Activated CD4-positive, alpha-beta T cell treated with anti-CD3 and anti-CD28 coated beads, Interleukin-2, amount 10 ng/mL, durations not matched to agents 7 days and 5 days (primary cell): ENCODE measurements around the gene MYO15B. TPM values are rescaled to one million over a fixed set of nuclear protein-coding genes. Genes with fewer than 3 reads are reported as not detected.

Source experiments
- CTCF ChIA-PET: fragments of 350-600 bp; sonication (Branson Sonifier 250); formaldehyde crosslinking; loops from one replicate; lab custom pipeline; 2021; ENCODE audit warnings: antibody characterized with exemption; lab: Charles Lee
- POLR2A ChIA-PET: fragments of 350-600 bp; sonication (Branson Sonifier 250); formaldehyde crosslinking; loops from one replicate; lab custom pipeline; 2021; ENCODE audit warnings: antibody characterized with exemption; lab: Charles Lee
- DNase-seq: peaks from one replicate; pipeline ENCODE4 v3.0.0-alpha.2; 2020
- H3K27ac Mint-ChIP-seq: one replicate; pipeline ENCODE4 v1.8.0; 2021; ENCODE audit warnings: mild to moderate bottlenecking, moderate library complexity, mixed read lengths
- H3K27me3 Mint-ChIP-seq: one replicate; pipeline ENCODE4 v1.8.0; 2021; ENCODE audit warnings: mixed read lengths
- H3K36me3 Mint-ChIP-seq: one replicate; pipeline ENCODE4 v1.8.0; 2021; ENCODE audit warnings: low read depth, mixed read lengths
- H3K4me1 Mint-ChIP-seq: one replicate; pipeline ENCODE4 v1.8.0; 2021; ENCODE audit warnings: mixed read lengths
- H3K4me3 Mint-ChIP-seq: one replicate; pipeline ENCODE4 v1.8.0; 2021; ENCODE audit warnings: mild to moderate bottlenecking, moderate library complexity, mixed read lengths
- H3K9me3 Mint-ChIP-seq: one replicate; pipeline ENCODE4 v1.8.0; 2021; ENCODE audit warnings: mixed read lengths
- total RNA-seq, 2 experiments: library from RNA; stranded (reverse); gene quantifications; one replicate each; pipeline ENCODE4 v1.2.3, GENCODE V29; 2021

MYO15B gene
- total RNA-seq, 2 experiments from 2014 or later, result 11.0 to 13.4 TPM

DNA sequence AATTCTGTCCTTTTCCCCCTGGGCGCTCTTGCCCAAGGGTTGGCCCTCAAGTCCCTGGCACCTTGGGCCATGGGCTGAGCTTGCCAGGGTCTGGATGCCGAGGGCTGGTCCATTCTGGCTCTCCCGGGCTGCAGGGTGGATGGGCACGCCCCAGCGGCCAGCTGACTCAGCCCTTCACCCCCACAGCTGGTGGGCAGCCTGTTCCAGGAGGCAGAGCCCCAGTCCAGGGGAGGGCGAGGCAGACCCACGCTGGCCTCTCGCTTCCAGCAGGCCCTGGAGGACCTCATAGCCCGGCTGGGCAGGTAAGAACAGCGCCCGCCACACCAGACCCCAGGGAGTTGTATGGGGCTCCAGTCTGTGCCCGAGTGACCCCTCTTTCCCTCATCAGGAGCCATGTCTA, 15.0 kb downstream of the MYO15B start:
- no peaks in the 10 kb centered on the region for H3K36me3 Mint-ChIP-seq
- CTCF ChIA-PET, result interaction anchor here (1.3 to 3.6 kb wide), 7 partner anchors 10 to 146 kb away, joined by 4 to 28 read pairs (median 6); partner anchors contain the start of gene SMIM5
- H3K9me3 Mint-ChIP-seq, result no peaks in the 10 kb centered on the region
- POLR2A ChIA-PET, result no interaction called here
- peaks cover 1% of the 10 kb centered on the region for H3K4me1 Mint-ChIP-seq
- no peak for DNase-seq
- no peak overlapping the region for H3K27ac Mint-ChIP-seq
- no peak overlapping the region for H3K4me3 Mint-ChIP-seq
- H3K27me3 Mint-ChIP-seq, result no peaks in the 10 kb centered on the region

DNA sequence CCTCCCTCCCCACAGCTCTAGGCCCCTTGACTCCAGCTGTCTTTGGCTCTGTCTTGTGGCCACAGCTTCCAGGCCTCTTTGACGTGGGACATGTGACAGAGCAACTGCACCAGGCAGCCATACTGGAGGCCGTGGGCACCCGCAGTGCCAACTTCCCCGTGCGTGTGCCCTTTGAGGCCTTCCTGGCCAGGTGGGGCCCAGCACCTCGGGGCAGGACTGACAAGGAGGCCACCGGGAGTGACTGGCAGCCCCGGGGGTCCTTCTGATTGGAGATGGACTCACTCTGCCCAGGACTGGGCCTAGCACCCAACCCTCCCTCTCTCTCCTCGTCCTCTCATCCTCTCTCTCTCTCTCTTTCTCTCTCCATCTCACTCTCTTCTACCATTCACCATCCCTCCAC, 15.5 kb downstream of the MYO15B start:
- Mint-ChIP-seq H3K4me1 (peaks cover 2% of the 10 kb centered on the region), H3K9me3 (no peaks in the 10 kb centered on the region), H3K4me3 (no peak overlapping the region), H3K27ac (no peak overlapping the region), H3K27me3 (no peaks in the 10 kb centered on the region), H3K36me3 (no peaks in the 10 kb centered on the region)
- ChIA-PET POLR2A (no interaction called here), CTCF (interaction anchor here (0.8 to 3.6 kb wide), 5 partner anchors 11 to 145 kb away, joined by 3 to 20 read pairs (median 6); partner anchors contain the start of gene SMIM5)
- no peak for DNase-seq

- DNase-seq, result no peak
- POLR2A ChIA-PET, result no interaction called here
- no peaks in the 10 kb centered on the region for H3K27me3 Mint-ChIP-seq
Measured at GRCh38 chr17:75604034-75604695, 16.6 kb downstream of the MYO15B start.

DNA sequence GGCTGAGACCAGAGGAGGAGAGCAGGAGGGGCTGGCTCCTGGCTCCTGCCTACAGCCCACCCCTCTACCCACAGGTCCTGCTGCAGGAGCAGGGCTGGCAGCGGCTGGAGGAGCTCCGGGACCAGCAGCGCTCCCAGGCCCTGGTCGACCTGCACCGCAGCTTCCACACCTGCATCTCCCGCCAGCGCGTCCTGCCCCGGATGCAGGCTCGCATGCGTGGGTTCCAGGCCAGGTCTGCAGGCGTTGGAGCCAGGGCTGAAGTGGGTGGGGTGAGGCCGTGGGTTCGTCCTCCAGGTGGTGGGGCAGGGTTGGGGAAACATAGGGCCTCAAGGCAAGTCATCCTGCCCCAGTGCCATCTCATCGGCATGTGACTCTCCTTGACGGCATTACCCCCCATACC, 18.2 kb downstream of the MYO15B start:
- CTCF ChIA-PET, result interaction anchor here (1.2 kb wide), 1 partner anchor 14 kb away, joined by 3 read pairs; no protein-coding TSS in a partner anchor
- no peak overlapping the region for H3K27ac Mint-ChIP-seq

More at GRCh38 chr17:75604034-75604695, 16.6 kb downstream of the MYO15B start:
- no peaks in the 10 kb centered on the region for H3K9me3 Mint-ChIP-seq
- peaks cover 2% of the 10 kb centered on the region for H3K4me1 Mint-ChIP-seq
- CTCF ChIA-PET, result interaction anchor here (0.6 to 1.9 kb wide), 3 partner anchors 29 to 144 kb away, joined by 3 to 6 read pairs (median 6); no protein-coding TSS in a partner anchor
- no peak overlapping the region for H3K4me3 Mint-ChIP-seq
- H3K27ac Mint-ChIP-seq, result no peak overlapping the region
- H3K36me3 Mint-ChIP-seq, result no peaks in the 10 kb centered on the region

DNA sequence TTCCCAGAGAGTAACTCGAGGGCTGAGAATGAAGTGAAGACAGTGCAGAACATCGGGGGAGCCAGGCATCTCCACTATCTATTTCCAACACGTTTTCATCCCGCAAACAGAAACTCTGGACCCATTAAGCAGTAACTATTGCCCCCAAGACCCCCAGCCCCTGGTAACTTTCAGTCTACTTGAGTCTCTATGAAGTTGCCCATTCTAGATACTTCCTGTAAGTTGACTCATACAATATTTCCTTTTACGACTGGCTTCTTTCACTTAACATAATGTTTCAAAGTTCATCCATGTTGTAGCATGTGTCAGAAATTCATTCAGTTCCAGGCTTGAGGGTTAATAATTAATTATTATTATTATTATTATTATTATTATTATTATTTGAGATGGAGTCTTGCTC, 19.5 kb downstream of the MYO15B start:
- H3K9me3 Mint-ChIP-seq, result no peaks in the 10 kb centered on the region
- H3K4me1 Mint-ChIP-seq, result peaks cover 2% of the 10 kb centered on the region
- no peak overlapping the region for H3K4me3 Mint-ChIP-seq
- H3K27ac Mint-ChIP-seq, result no peak overlapping the region
- H3K36me3 Mint-ChIP-seq, result no peaks in the 10 kb centered on the region
- H3K27me3 Mint-ChIP-seq, result no peaks in the 10 kb centered on the region
- ChIA-PET POLR2A (no interaction called here), CTCF (interaction anchor here (1.2 kb wide), 1 partner anchor 16 kb away, joined by 3 read pairs; no protein-coding TSS in a partner anchor)
- no peak for DNase-seq

More for the DNA sequence above, 18.2 kb downstream of the MYO15B start:
- H3K36me3 Mint-ChIP-seq, result no peaks in the 10 kb centered on the region
- H3K4me1 Mint-ChIP-seq, result peaks cover 2% of the 10 kb centered on the region
- H3K27me3 Mint-ChIP-seq, result no peaks in the 10 kb centered on the region
- no peak overlapping the region for H3K4me3 Mint-ChIP-seq
- DNase-seq, result no peak
- H3K9me3 Mint-ChIP-seq, result no peaks in the 10 kb centered on the region
- POLR2A ChIA-PET, result no interaction called here

GRCh38 chr17:75610103-75610984, 22.7 kb downstream of the MYO15B start:
- H3K9me3 Mint-ChIP-seq, result no peaks in the 10 kb centered on the region
- POLR2A ChIA-PET, result no interaction called here
- H3K27me3 Mint-ChIP-seq, result no peaks in the 10 kb centered on the region
- no peak overlapping the region for H3K4me3 Mint-ChIP-seq
- no peak for DNase-seq
- CTCF ChIA-PET, result interaction anchor here (1.4 to 1.9 kb wide), 3 partner anchors 9 to 23 kb away, joined by 3 to 7 read pairs (median 6); partner anchors contain the start of gene SMIM5
- H3K36me3 Mint-ChIP-seq, result no peaks in the 10 kb centered on the region
- H3K27ac Mint-ChIP-seq, result no peak overlapping the region
- peaks cover 2% of the 10 kb centered on the region for H3K4me1 Mint-ChIP-seq

- POLR2A ChIA-PET, result no interaction called here
- H3K4me1 Mint-ChIP-seq, result peaks cover 2% of the 10 kb centered on the region
- no peak for DNase-seq
- H3K27me3 Mint-ChIP-seq, result no peaks in the 10 kb centered on the region
- CTCF ChIA-PET, result interaction anchor here (0.6 to 1.9 kb wide), 6 partner anchors 9 to 247 kb away, joined by 3 to 7 read pairs (median 5); partner anchors contain the start of gene SMIM5
- no peak overlapping the region for H3K27ac Mint-ChIP-seq
- no peak overlapping the region for H3K4me3 Mint-ChIP-seq
- H3K9me3 Mint-ChIP-seq, result no peaks in the 10 kb centered on the region
- no peaks in the 10 kb centered on the region for H3K36me3 Mint-ChIP-seq
Measured at GRCh38 chr17:75611851-75612429, 24.3 kb downstream of the MYO15B start.

DNA sequence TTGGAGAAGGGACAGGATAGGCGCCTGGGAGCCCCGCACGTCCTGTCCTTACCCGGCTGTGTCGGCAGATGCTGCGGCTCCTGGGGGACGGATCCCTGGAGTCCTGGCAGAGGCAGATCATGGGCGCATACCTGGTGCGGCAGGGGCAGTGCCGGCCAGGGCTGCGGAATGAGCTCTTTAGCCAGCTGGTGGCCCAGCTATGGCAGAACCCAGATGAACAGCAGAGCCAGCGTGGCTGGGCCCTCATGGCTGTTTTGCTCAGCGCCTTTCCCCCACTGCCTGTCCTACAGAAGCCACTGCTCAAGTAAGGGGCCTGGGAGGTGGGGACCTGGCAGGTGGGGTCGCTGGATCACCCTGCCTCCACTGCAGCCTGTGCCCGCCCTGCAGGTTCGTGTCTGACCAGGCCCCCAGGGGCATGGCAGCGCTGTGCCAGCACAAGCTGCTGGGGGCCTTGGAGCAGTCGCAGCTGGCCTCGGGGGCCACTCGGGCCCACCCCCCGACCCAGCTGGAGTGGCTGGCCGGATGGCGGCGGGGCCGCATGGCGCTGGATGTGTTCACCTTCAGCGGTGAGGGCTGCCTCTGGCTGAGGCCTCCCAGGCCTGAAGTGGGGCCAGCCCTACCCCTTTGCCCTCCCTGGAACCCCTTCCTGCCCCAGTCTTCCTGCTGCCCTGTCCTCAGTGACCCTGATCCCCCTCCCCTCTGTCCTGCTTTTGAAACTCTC, 25.5 kb downstream of the MYO15B start:
- H3K27ac Mint-ChIP-seq, result no peak overlapping the region
- DNase-seq, result no peak
- H3K27me3 Mint-ChIP-seq, result no peaks in the 10 kb centered on the region
- no peak overlapping the region for H3K4me3 Mint-ChIP-seq
- no peaks in the 10 kb centered on the region for H3K9me3 Mint-ChIP-seq
- ChIA-PET CTCF (interaction anchor here (0.6 to 1.4 kb wide), 5 partner anchors 8 to 267 kb away, joined by 3 to 5 read pairs (median 4); partner anchors contain the start of gene SMIM5), POLR2A (no interaction called here)
- no peaks in the 10 kb centered on the region for H3K4me1 Mint-ChIP-seq
- H3K36me3 Mint-ChIP-seq, result no peaks in the 10 kb centered on the region

- Mint-ChIP-seq H3K27ac (no peak overlapping the region), H3K9me3 (no peaks in the 10 kb centered on the region), H3K4me3 (no peak overlapping the region), H3K36me3 (no peaks in the 10 kb centered on the region), H3K4me1 (no peaks in the 10 kb centered on the region), H3K27me3 (no peaks in the 10 kb centered on the region)
- ChIA-PET CTCF (interaction anchor here (0.9 to 1.6 kb wide), 3 partner anchors 10 to 13 kb away, joined by 4 read pairs; no protein-coding TSS in a partner anchor), POLR2A (no interaction called here)
- no peak for DNase-seq
Measured at GRCh38 chr17:75614006-75614405, 26.4 kb downstream of the MYO15B start.

DNA sequence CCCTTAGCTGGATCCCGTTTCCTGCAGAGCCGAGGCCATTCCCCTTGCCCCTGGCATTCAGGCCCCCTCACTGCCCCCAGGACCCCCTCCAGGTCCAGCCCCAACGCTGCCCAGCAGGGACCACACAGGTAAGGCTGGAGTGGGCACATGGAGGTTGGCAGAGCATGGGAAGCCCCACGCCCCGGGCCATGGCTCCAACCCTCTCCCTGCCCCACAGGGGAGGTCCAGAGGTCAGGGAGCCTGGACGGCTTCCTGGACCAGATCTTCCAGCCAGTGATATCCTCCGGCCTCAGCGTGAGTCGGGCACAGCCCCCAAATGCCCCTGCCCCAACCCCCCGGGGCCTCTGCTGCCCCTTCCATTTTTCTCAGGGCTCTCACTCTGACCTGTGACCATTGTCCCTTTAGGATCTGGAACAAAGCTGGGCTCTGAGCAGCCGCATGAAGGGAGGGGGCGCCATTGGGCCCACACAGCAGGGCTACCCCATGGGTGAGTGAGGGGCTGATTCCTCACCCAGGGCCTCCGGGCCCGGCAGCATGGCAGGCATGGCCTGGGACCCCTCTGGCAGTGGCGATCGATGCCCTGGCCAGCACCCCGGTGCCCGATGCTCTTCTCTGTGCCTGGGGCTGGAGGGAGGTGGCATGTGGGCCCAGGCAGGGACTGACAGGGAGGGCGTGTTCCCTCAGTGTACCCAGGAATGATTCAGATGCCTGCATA, 27.1 kb downstream of the MYO15B start:
- ChIA-PET POLR2A (no interaction called here), CTCF (interaction anchor here (1.1 to 1.6 kb wide), 4 partner anchors 9 to 139 kb away, joined by 3 to 4 read pairs (median 4); partner anchors contain the start of gene SMIM5)
- Mint-ChIP-seq H3K4me1 (no peaks in the 10 kb centered on the region), H3K27me3 (no peaks in the 10 kb centered on the region), H3K36me3 (no peaks in the 10 kb centered on the region), H3K9me3 (no peaks in the 10 kb centered on the region), H3K27ac (no peak overlapping the region), H3K4me3 (no peak overlapping the region)
- DNase-seq, result no peak

DNA sequence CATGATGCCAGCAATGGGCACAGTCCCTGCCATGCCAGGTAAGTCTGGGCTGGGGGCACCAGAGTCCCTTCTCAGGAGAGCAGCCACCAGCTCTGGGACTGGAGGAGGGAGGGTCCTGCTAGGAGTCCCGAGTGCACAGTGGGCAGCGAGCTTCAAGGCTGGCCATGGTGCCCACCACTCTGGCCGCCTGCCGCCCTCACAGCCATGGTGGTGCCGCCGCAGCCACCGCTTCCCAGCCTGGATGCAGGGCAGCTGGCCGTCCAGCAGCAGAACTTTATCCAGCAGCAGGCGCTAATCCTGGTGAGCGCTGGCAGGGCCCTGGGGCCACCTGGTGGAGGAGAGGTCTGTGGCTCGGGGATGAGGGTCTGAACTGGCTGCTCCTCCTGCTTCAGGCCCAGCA, 27.7 kb downstream of the MYO15B start:
- H3K36me3 Mint-ChIP-seq, result no peaks in the 10 kb centered on the region
- no peaks in the 10 kb centered on the region for H3K9me3 Mint-ChIP-seq
- DNase-seq, result no peak
- no peaks in the 10 kb centered on the region for H3K27me3 Mint-ChIP-seq
- H3K4me1 Mint-ChIP-seq, result no peaks in the 10 kb centered on the region
- ChIA-PET CTCF (interaction anchor here (1.1 to 1.6 kb wide), 3 partner anchors 9 to 139 kb away, joined by 3 to 4 read pairs (median 4); partner anchors contain the start of gene SMIM5), POLR2A (no interaction called here)
- H3K27ac Mint-ChIP-seq, result no peak overlapping the region
- no peak overlapping the region for H3K4me3 Mint-ChIP-seq
